Measurements from ENCODE around the gene PRKCE.

GRCh38 chr2:45627911-45628310 is 23.6 kb upstream of the PRKCE start:
- no peak for TF ChIP-seq CTCF (conservative IDR thresholded peaks at IDR 0.05 in 1 of 2, IDR thresholded peaks at IDR 0.05 in 1 of 2; ENCODE audit: extremely low read depth in 1 of 2, insufficient read depth in 1 of 2, low read depth in 1 of 2, low read length in 2 of 2)
- TF ChIP-seq EZH2 (IDR thresholded peaks at IDR 0.05; ENCODE audit: borderline replicate concordance, low read length): no peak

Measured in mammary epithelial cell (primary cell).